Activated naive CD4-positive, alpha-beta T cell treated with anti-CD3 and anti-CD28 coated beads, Interleukin-2, amount 50 U/mL, for 16 hours (primary cell): Measurements from ENCODE around the gene MCM10.
"Not testable (repeated sequence)": the region's sequence is repeated elsewhere in the genome, so short reads cannot be mapped to it uniquely, and the experiment has no call there.

Source experiments
- DNase-seq: peaks from one replicate; pipeline ENCODE4 v3.0.0-alpha.2; 2020

MCM10 gene

GRCh38 chr10:13160934-13161856 is at the start of gene MCM10:
Gene MCM10 (plus strand): TSS chr10:13161558. CDS start chr10:13164203, 2,645 bp downstream.
- DNase-seq: peak; percentile 97

GRCh38 chr10:13113544-13113943 is 47.8 kb upstream of the MCM10 start:
- no peak for DNase-seq

- no peak for DNase-seq
These were observed 45.2 kb upstream of the MCM10 start for GRCh38 chr10:13115832-13116803.

- no peak for DNase-seq
These were observed 43.2 kb upstream of the MCM10 start for GRCh38 chr10:13117841-13118783.

GRCh38 chr10:13118784-13119410 is 42.5 kb upstream of the MCM10 start:
- no peak for DNase-seq

- no peak for DNase-seq
These were observed 40.4 kb upstream of the MCM10 start for GRCh38 chr10:13120786-13121499.

GRCh38 chr10:13121500-13121854 is 39.9 kb upstream of the MCM10 start:
- DNase-seq: no peak

- DNase-seq: no peak
These were observed 24.7 kb upstream of the MCM10 start for GRCh38 chr10:13136651-13137050.

- no peak for DNase-seq
These were observed 22.2 kb upstream of the MCM10 start for GRCh38 chr10:13139150-13139549.

- no peak for DNase-seq
These were observed 21.7 kb upstream of the MCM10 start for GRCh38 chr10:13139676-13140075.

- DNase-seq: no peak
These were observed 20.6 kb upstream of the MCM10 start for GRCh38 chr10:13140627-13141190.

- DNase-seq: no peak
These were observed 17.6 kb upstream of the MCM10 start for GRCh38 chr10:13143766-13144165.

GRCh38 chr10:13144814-13145213 is 16.5 kb upstream of the MCM10 start:
- no peak for DNase-seq

- DNase-seq: no peak
These were observed 15.0 kb upstream of the MCM10 start for GRCh38 chr10:13146379-13146778.

- no peak for DNase-seq
These were observed 14.2 kb upstream of the MCM10 start for GRCh38 chr10:13147161-13147560.

GRCh38 chr10:13152296-13152695 is 9.1 kb upstream of the MCM10 start:
- no peak for DNase-seq

- not testable (repeated sequence) for DNase-seq
These were observed 5.5 kb upstream of the MCM10 start for GRCh38 chr10:13155860-13156259.

- DNase-seq: peak; percentile 30
These were observed 3.0 kb upstream of the MCM10 start for GRCh38 chr10:13158401-13158800.

GRCh38 chr10:13161857-13162271 is 506 bp downstream of the MCM10 start:
- DNase-seq: no peak

- no peak for DNase-seq
These were observed 2.5 kb downstream of the MCM10 start for GRCh38 chr10:13163859-13164258.

- DNase-seq: no peak
These were observed 3.8 kb downstream of the MCM10 start for GRCh38 chr10:13165177-13165576.
